ENCODE results near the gene POU2AF1. TPM values are rescaled to one million over a fixed set of nuclear protein-coding genes. Genes with fewer than 3 reads are reported as not detected.
A peak's percentile ranks its signal among the peaks of the same experiment; 100 is the strongest.

The POU2AF1 gene
- total and polyA plus RNA-seq, 5 donors from 2014 or later: 1.6 to 4.8 (median 2.2) TPM

DNA sequence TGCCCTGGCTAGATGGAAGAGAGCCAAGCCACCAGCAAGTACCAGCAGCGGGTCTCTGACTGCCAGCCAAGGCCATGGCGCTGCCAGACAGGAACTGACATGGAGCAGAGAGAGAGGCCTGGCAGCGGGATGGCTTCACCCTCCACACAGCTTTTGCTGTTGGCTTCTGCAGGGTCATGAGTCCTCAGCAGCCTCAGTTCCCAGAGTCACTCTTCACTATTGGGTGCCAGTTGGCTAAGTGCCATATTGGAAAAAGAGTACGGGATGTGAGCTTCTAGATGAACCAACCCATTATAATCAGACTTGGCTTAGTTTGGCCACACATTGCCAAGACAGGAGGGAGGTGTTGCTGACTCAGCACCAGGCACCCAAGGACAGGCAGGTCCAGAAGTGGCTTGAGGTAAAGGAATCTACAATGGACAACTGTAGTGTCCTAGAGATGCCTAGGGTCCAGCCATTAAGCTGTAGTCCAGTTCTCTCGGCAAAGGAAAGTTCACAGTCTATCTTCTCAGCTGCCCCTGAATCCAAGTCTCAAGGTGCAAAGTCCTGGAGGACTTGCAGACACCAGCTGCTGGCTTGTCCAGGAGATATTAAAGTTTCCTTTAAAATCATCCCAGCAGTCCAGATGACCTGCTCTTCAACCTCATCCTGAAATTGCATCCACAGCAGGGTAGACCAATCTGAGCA, 40.7 kb upstream of the POU2AF1 start:
- Histone ChIP-seq H3K4me1 (ENCODE audit: control insufficient read depth, insufficient read depth, low read length, poor library complexity, severe bottlenecking) (peaks cover 10% of the 10 kb centered on the region), H3K27me3 (ENCODE audit: control insufficient read depth, insufficient read depth, low read length) (no peaks in the 10 kb centered on the region), H3K4me3 (ENCODE audit: low read depth, low read length) (no peak overlapping the region), H3K36me3 (ENCODE audit: control insufficient read depth, insufficient read depth, low read length) (no peaks in the 10 kb centered on the region), H3K9me3 (ENCODE audit: control insufficient read depth in 2 of 2, low read length in 2 of 2) (no peaks in the 10 kb centered on the region), H3K27ac (ENCODE audit: insufficient read depth, low read length, poor library complexity, severe bottlenecking) (no peak overlapping the region)
- Mint-ChIP-seq H3K27ac (no peak overlapping the region), H3K4me3 (no peak overlapping the region), H3K27me3 (peaks cover 4% of the 10 kb centered on the region), H3K4me1 (peaks cover 12 to 40% (median 14%) of the 10 kb centered on the region in 4 donors), H3K36me3 (no peaks in the 10 kb centered on the region), H3K9me3 (no peaks in the 10 kb centered on the region)
- no peak for DNase-seq
- ATAC-seq (ENCODE audit: low read depth in 2 of 2): no peak

DNA sequence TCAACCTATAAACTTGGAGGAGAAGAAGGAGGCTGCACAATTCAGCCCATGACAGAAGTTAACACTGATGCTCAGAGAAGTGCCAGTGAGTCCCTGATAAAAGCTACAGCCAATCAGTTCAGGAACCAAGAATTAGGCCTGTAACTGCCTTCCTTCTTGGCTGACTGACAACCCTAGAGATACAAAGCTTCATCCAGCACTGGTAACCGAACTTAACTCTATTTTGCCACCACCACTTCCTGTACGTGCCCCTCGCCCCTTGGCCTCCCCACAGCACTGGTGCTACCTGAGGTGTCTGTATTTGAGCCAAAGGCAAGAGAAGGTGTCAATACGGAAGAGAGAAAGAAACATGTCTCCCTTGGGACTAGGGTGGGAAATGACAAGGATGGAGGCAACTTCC, 40.1 kb upstream of the POU2AF1 start:
- Histone ChIP-seq H3K4me3 (ENCODE audit: low read depth, low read length) (no peak overlapping the region), H3K9me3 (ENCODE audit: control insufficient read depth in 2 of 2, low read length in 2 of 2) (no peaks in the 10 kb centered on the region), H3K36me3 (ENCODE audit: control insufficient read depth, insufficient read depth, low read length) (no peaks in the 10 kb centered on the region), H3K27ac (ENCODE audit: insufficient read depth, low read length, poor library complexity, severe bottlenecking) (no peak overlapping the region), H3K27me3 (ENCODE audit: control insufficient read depth, insufficient read depth, low read length) (no peaks in the 10 kb centered on the region), H3K4me1 (ENCODE audit: control insufficient read depth, insufficient read depth, low read length, poor library complexity, severe bottlenecking) (peaks cover 16% of the 10 kb centered on the region)
- Mint-ChIP-seq H3K4me1 (peaks cover 12 to 46% (median 19%) of the 10 kb centered on the region in 4 donors), H3K36me3 (no peaks in the 10 kb centered on the region), H3K9me3 (no peaks in the 10 kb centered on the region), H3K27ac (no peak overlapping the region), H3K27me3 (peaks cover 4% of the 10 kb centered on the region), H3K4me3 (no peak overlapping the region)
- DNase-seq: no peak
- ATAC-seq (ENCODE audit: low read depth in 2 of 2): no peak

DNA sequence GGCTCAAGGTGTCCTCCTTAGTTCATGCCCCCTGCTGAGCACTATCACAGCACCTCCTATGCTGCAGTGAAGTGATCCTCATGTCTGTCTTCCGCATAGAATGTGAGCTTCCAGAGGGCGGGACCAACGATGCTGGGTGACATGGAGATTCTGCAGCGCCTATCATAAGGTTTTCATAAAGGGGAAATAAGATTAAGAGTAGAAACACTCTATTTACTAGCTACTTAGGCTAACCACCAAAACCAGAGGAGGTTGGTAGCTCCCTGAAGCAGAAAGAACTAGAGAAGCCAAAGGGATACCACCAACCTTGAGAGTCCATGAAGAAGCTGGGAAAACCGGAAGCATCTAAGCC, 39.3 kb upstream of the POU2AF1 start:
- Mint-ChIP-seq H3K9me3 (no peaks in the 10 kb centered on the region), H3K4me1 (peaks cover 12 to 52% (median 20%) of the 10 kb centered on the region in 4 donors), H3K27me3 (no peaks in the 10 kb centered on the region), H3K4me3 (no peak overlapping the region), H3K27ac (no peak overlapping the region), H3K36me3 (no peaks in the 10 kb centered on the region)
- ATAC-seq (ENCODE audit: low read depth in 2 of 2) (no peak), DNase-seq (no peak)
- peaks cover 21% of the 10 kb centered on the region for H3K4me1 ChIP-seq (ENCODE audit: control insufficient read depth, insufficient read depth, low read length, poor library complexity, severe bottlenecking)
- no peaks in the 10 kb centered on the region for H3K9me3 ChIP-seq (ENCODE audit: control insufficient read depth in 2 of 2, low read length in 2 of 2)
- no peaks in the 10 kb centered on the region for H3K36me3 ChIP-seq (ENCODE audit: control insufficient read depth, insufficient read depth, low read length)
- H3K27me3 ChIP-seq (ENCODE audit: control insufficient read depth, insufficient read depth, low read length): no peaks in the 10 kb centered on the region
- no peak overlapping the region for H3K4me3 ChIP-seq (ENCODE audit: low read depth, low read length)
- H3K27ac ChIP-seq (ENCODE audit: insufficient read depth, low read length, poor library complexity, severe bottlenecking): no peak overlapping the region

DNA sequence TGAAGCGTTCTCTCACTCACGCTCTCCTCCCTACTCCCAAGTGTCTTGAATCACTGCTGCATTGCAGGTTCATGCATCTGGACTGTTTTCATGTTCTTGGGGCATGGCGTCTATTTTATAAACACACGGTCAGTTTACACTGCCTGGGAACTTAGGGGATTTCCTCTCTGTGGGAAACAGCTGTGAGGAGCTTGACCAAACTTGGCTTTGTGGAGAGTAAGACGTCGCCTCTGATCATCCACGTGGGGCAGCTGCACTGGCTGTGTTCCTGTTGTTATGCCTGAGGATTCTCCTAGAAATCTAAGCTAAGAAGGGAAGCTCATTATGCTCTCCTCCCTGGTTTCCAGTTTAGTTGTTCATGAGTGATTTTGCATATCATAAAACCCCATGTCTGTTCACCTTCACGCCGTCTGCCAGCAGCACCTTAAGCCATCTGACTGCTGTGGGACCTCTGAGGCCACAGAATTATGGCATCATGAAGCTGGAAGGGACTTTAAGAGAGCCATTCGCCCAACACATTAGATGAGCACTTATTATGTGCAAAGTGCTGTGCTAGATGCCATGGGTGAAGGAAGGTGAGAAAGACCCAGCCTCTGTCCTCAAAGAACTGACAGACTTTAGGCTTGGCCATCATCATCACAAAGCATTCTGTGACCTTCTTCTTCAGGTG, 38.8 kb upstream of the POU2AF1 start:
- Histone ChIP-seq H3K27me3 (ENCODE audit: control insufficient read depth, insufficient read depth, low read length) (no peaks in the 10 kb centered on the region), H3K4me3 (ENCODE audit: low read depth, low read length) (no peak overlapping the region), H3K36me3 (ENCODE audit: control insufficient read depth, insufficient read depth, low read length) (no peaks in the 10 kb centered on the region), H3K9me3 (ENCODE audit: control insufficient read depth in 2 of 2, low read length in 2 of 2) (no peaks in the 10 kb centered on the region), H3K4me1 (ENCODE audit: control insufficient read depth, insufficient read depth, low read length, poor library complexity, severe bottlenecking) (peaks cover 21% of the 10 kb centered on the region), H3K27ac (ENCODE audit: insufficient read depth, low read length, poor library complexity, severe bottlenecking) (no peak overlapping the region)
- Mint-ChIP-seq H3K36me3 (no peaks in the 10 kb centered on the region), H3K4me3 (peak overlapping the region in 2 of 4 donors; percentile 36 to 63), H3K27me3 (no peaks in the 10 kb centered on the region), H3K27ac (peak overlapping the region; percentile 42 to 62 (median 57)), H3K4me1 (peaks cover 12 to 56% (median 22%) of the 10 kb centered on the region in 4 donors), H3K9me3 (no peaks in the 10 kb centered on the region)
- no peak for DNase-seq
- ATAC-seq (ENCODE audit: low read depth in 2 of 2): no peak

DNA sequence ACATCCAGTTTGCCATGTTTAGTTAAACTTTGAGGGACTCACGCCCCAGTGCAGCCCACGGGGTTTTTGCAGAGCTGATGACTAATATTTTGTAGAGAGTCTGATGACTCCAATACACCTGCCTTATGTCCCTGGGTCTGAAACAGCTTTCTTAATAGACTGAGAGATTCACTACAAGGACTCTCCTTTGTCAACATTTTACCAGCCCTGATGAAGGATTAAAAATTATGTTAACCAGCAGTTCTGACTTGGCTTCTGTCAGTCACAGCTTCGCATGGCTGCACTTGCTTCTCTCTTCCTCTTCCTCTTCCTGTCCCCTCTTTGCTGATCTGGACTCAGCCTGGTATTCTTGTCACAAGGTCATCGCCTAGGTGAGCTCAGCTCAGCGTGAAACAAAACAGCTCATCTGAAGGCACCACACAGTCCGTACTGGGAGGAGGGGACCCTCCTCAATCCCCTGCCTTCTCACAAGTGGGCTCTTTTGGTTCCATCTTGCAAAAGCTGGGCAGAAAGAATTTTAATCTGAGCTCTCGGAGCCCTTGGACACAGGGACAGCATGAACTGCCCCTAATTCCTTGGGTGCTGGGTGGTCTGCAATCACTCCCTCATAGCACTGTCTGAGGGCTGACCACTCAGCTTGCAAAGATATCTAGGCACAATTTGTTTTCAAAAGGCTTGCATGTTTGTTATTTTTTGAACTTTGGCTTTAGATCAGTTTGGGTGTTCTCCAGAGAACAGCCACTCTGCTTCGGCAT, 38.1 kb upstream of the POU2AF1 start:
- Mint-ChIP-seq H3K36me3 (no peaks in the 10 kb centered on the region), H3K4me3 (peak overlapping the region in 3 of 4 donors; percentile 3 to 68 (median 63)), H3K27ac (peak overlapping the region; percentile 42 to 62 (median 57)), H3K4me1 (peaks cover 12 to 58% (median 26%) of the 10 kb centered on the region in 4 donors), H3K27me3 (no peaks in the 10 kb centered on the region), H3K9me3 (no peaks in the 10 kb centered on the region)
- Histone ChIP-seq H3K9me3 (ENCODE audit: control insufficient read depth in 2 of 2, low read length in 2 of 2) (no peaks in the 10 kb centered on the region), H3K27me3 (ENCODE audit: control insufficient read depth, insufficient read depth, low read length) (no peaks in the 10 kb centered on the region), H3K36me3 (ENCODE audit: control insufficient read depth, insufficient read depth, low read length) (no peaks in the 10 kb centered on the region), H3K4me1 (ENCODE audit: control insufficient read depth, insufficient read depth, low read length, poor library complexity, severe bottlenecking) (peaks cover 21% of the 10 kb centered on the region), H3K27ac (ENCODE audit: insufficient read depth, low read length, poor library complexity, severe bottlenecking) (no peak overlapping the region), H3K4me3 (ENCODE audit: low read depth, low read length) (peak overlapping the region; percentile 26)
- DNase-seq (peak in 1 of 3 donors; percentile 64), ATAC-seq (ENCODE audit: low read depth in 2 of 2) (peak; percentile 56 to 63)

DNA sequence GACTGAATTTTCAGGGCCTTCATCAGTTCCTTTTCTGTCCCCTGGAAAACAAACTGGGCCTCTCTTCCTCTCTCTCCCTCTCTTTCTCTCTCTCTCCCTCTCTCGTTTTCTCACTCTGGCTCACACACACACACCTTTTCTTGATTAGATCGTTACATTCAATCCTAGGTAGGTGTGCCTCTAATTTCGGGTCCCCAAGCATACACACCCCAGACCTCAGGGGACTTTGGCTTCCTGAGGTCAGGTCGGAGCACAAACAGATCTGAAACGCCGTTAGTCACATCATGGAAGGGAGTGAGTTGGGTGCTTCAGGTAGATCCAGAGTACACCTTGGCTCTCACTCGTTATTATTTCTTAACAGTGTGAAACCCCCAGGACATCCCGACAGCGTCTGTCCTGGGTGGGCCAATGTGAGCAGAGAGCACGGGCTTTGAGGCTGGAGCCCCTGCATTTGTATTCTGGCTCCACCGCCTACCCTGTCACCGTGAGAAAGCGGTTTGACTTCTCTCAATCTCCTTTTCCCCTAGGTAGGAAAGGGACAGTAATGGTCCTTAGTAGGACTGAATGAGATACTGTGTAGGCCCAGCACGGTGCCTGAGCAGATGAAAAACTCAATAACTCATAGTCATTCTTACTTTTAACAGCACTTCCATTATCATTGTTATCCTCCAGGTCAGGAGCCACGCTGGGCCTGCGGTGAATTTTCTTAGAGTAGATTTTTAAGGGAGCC, 37.3 kb upstream of the POU2AF1 start:
- DNase-seq: no peak
- H3K9me3 ChIP-seq (ENCODE audit: control insufficient read depth in 2 of 2, low read length in 2 of 2): no peaks in the 10 kb centered on the region
- Mint-ChIP-seq H3K27me3 (no peaks in the 10 kb centered on the region), H3K27ac (peak overlapping the region; percentile 42 to 89 (median 53)), H3K9me3 (no peaks in the 10 kb centered on the region), H3K4me3 (peak overlapping the region in 2 of 4 donors; percentile 63 to 68), H3K36me3 (no peaks in the 10 kb centered on the region), H3K4me1 (peaks cover 12 to 58% (median 26%) of the 10 kb centered on the region in 4 donors)
- no peaks in the 10 kb centered on the region for H3K36me3 ChIP-seq (ENCODE audit: control insufficient read depth, insufficient read depth, low read length)
- peaks cover 21% of the 10 kb centered on the region for H3K4me1 ChIP-seq (ENCODE audit: control insufficient read depth, insufficient read depth, low read length, poor library complexity, severe bottlenecking)
- no peak overlapping the region for H3K27ac ChIP-seq (ENCODE audit: insufficient read depth, low read length, poor library complexity, severe bottlenecking)
- H3K27me3 ChIP-seq (ENCODE audit: control insufficient read depth, insufficient read depth, low read length): no peaks in the 10 kb centered on the region
- H3K4me3 ChIP-seq (ENCODE audit: low read depth, low read length): no peak overlapping the region
- ATAC-seq (ENCODE audit: low read depth in 2 of 2): no peak

GRCh38 chr11:111414936-111415335, 35.9 kb upstream of the POU2AF1 start:
- H3K9me3 Mint-ChIP-seq: no peaks in the 10 kb centered on the region
- Histone ChIP-seq H3K36me3 (ENCODE audit: control insufficient read depth, insufficient read depth, low read length) (no peaks in the 10 kb centered on the region), H3K9me3 (ENCODE audit: control insufficient read depth in 2 of 2, low read length in 2 of 2) (no peaks in the 10 kb centered on the region), H3K27me3 (ENCODE audit: control insufficient read depth, insufficient read depth, low read length) (no peaks in the 10 kb centered on the region), H3K4me3 (ENCODE audit: low read depth, low read length) (no peak overlapping the region), H3K27ac (ENCODE audit: insufficient read depth, low read length, poor library complexity, severe bottlenecking) (no peak overlapping the region), H3K4me1 (ENCODE audit: control insufficient read depth, insufficient read depth, low read length, poor library complexity, severe bottlenecking) (peaks cover 21% of the 10 kb centered on the region)
- ATAC-seq (ENCODE audit: low read depth in 2 of 2) (no peak), DNase-seq (no peak)
- no peaks in the 10 kb centered on the region for H3K27me3 Mint-ChIP-seq
- H3K4me1 Mint-ChIP-seq: peaks cover 12 to 58% (median 26%) of the 10 kb centered on the region in 4 donors
- H3K36me3 Mint-ChIP-seq: no peaks in the 10 kb centered on the region
- H3K4me3 Mint-ChIP-seq: peak overlapping the region in 1 of 4 donors; percentile 78
- H3K27ac Mint-ChIP-seq: peak overlapping the region; percentile 26 to 90 (median 86)
